Osteocyte (in vitro differentiated cells): ENCODE data around the gene LUC7L. TPM values are rescaled to one million over a fixed set of nuclear protein-coding genes. Genes with fewer than 3 reads are reported as not detected.
"Not testable (repeated sequence)": the region's sequence is repeated elsewhere in the genome, so short reads cannot be mapped to it uniquely, and the experiment has no call there.

Source experiments
- DNase-seq: peaks from one replicate; pipeline ENCODE4 v3.0.0; 2021; ENCODE audit warnings: mixed read lengths; ENCODE audit not compliant: unreplicated experiment; ENCODE audit errors: extremely low spot score
- H3K27ac Mint-ChIP-seq: one replicate; pipeline ENCODE4 v1.8.0; 2021; ENCODE audit warnings: mild to moderate bottlenecking, mixed read lengths; ENCODE audit not compliant: unreplicated experiment
- H3K27me3 Mint-ChIP-seq: one replicate; pipeline ENCODE4 v1.8.0; 2021; ENCODE audit warnings: mixed read lengths; ENCODE audit not compliant: unreplicated experiment
- H3K36me3 Mint-ChIP-seq: one replicate; pipeline ENCODE4 v1.8.0; 2021; ENCODE audit warnings: mixed read lengths; ENCODE audit not compliant: unreplicated experiment
- H3K4me1 Mint-ChIP-seq: one replicate; pipeline ENCODE4 v1.8.0; 2021; ENCODE audit warnings: mixed read lengths; ENCODE audit not compliant: unreplicated experiment
- H3K4me3 Mint-ChIP-seq: one replicate; pipeline ENCODE4 v1.8.0; 2021; ENCODE audit warnings: mild to moderate bottlenecking, moderate library complexity, mixed read lengths; ENCODE audit not compliant: unreplicated experiment
- H3K9me3 Mint-ChIP-seq: one replicate; pipeline ENCODE4 v1.8.0; 2021; ENCODE audit warnings: mixed read lengths; ENCODE audit not compliant: unreplicated experiment
- CTCF ChIP-seq: fragments of 200-600 bp; sonication (generic); IDR thresholded peaks from 2 replicates; pipeline ENCODE4 v1.5.0; 2021; ENCODE audit warnings: antibody characterized with exemption, mild to moderate bottlenecking, moderate library complexity
- total RNA-seq: library from RNA; stranded (reverse); gene quantifications from 2 replicates; pipeline ENCODE4 v1.2.1, GENCODE V29; 2021

Gene LUC7L
- total RNA-seq, 1 donor from 2014 or later, result 104 TPM

- Mint-ChIP-seq H3K4me3 (peak overlapping the region; percentile 14), H3K9me3 (no peaks in the 10 kb centered on the region), H3K4me1 (peaks cover 13% of the 10 kb centered on the region), H3K27ac (no peak overlapping the region), H3K27me3 (peaks cover 49% of the 10 kb centered on the region), H3K36me3 (no peaks in the 10 kb centered on the region)
- no peak for TF ChIP-seq CTCF
- no peak for DNase-seq
These were observed 54.0 kb downstream of the LUC7L start for GRCh38 chr16:175011-175949.

GRCh38 chr16:173928-174769 lies 55.1 kb downstream of the LUC7L start:
- not testable (repeated sequence) for H3K36me3 Mint-ChIP-seq, DNase-seq, H3K9me3 Mint-ChIP-seq, H3K4me3 Mint-ChIP-seq, H3K27ac Mint-ChIP-seq
- Mint-ChIP-seq H3K4me1 (peaks cover 18% of the 10 kb centered on the region), H3K27me3 (peaks cover 48% of the 10 kb centered on the region)

GRCh38 chr16:173211-173854 lies 55.9 kb downstream of the LUC7L start:
- Mint-ChIP-seq H3K4me1 (peaks cover 18% of the 10 kb centered on the region), H3K27me3 (peaks cover 50% of the 10 kb centered on the region)
- not testable (repeated sequence) for H3K9me3 Mint-ChIP-seq, H3K4me3 Mint-ChIP-seq, DNase-seq, H3K27ac Mint-ChIP-seq, H3K36me3 Mint-ChIP-seq

GRCh38 chr16:172374-172941 lies 56.8 kb downstream of the LUC7L start, which contains the start of gene HBA2:
HBA2 (plus strand) TSS chr16:172876; CDS start chr16:172913, 37 bp downstream.
- not testable (repeated sequence) for H3K27ac Mint-ChIP-seq, DNase-seq, H3K36me3 Mint-ChIP-seq, H3K9me3 Mint-ChIP-seq, H3K4me3 Mint-ChIP-seq
- H3K4me1 Mint-ChIP-seq, result peaks cover 15% of the 10 kb centered on the region
- peaks cover 49% of the 10 kb centered on the region for H3K27me3 Mint-ChIP-seq

- no peak for TF ChIP-seq CTCF
- no peak overlapping the region for H3K4me3 Mint-ChIP-seq
- H3K9me3 Mint-ChIP-seq, result no peaks in the 10 kb centered on the region
- H3K36me3 Mint-ChIP-seq, result no peaks in the 10 kb centered on the region
- DNase-seq, result no peak
- peaks cover 55% of the 10 kb centered on the region for H3K27me3 Mint-ChIP-seq
- H3K4me1 Mint-ChIP-seq, result peaks cover 12% of the 10 kb centered on the region
- no peak overlapping the region for H3K27ac Mint-ChIP-seq
These were observed 58.5 kb downstream of the LUC7L start for GRCh38 chr16:170788-171187.

- not testable (repeated sequence) for H3K36me3 Mint-ChIP-seq, H3K9me3 Mint-ChIP-seq, H3K4me3 Mint-ChIP-seq, H3K27ac Mint-ChIP-seq, DNase-seq
- H3K27me3 Mint-ChIP-seq, result peaks cover 49% of the 10 kb centered on the region
- peaks cover 16% of the 10 kb centered on the region for H3K4me1 Mint-ChIP-seq
These were observed 59.2 kb downstream of the LUC7L start for GRCh38 chr16:170088-170507.
